Amniotic epithelial cell (primary cell): ENCODE results near the gene NR2F1-AS1.
"Not testable (repeated sequence)": the region's sequence is repeated elsewhere in the genome, so short reads cannot be mapped to it uniquely, and the experiment has no call there.

Source experiments
- DNase-seq: peaks from one replicate; pipeline ENCODE4 v3.0.0-alpha.2; 2010; ENCODE audit warnings: low read depth

NR2F1-AS1 gene

GRCh38 chr5:93428868-93429267, 152.2 kb downstream of the NR2F1-AS1 start:
- DNase-seq = peak; percentile 45

GRCh38 chr5:93427316-93427715, 153.7 kb downstream of the NR2F1-AS1 start:
- DNase-seq = no peak

- DNase-seq = no peak
These were observed 155.9 kb downstream of the NR2F1-AS1 start for GRCh38 chr5:93425096-93425495.

- no peak for DNase-seq
These were observed 157.7 kb downstream of the NR2F1-AS1 start for GRCh38 chr5:93423300-93423699.

GRCh38 chr5:93422652-93423280, 158.3 kb downstream of the NR2F1-AS1 start:
- DNase-seq = no peak

GRCh38 chr5:93421987-93422401, 159.0 kb downstream of the NR2F1-AS1 start:
- DNase-seq = no peak

- no peak for DNase-seq
These were observed 159.6 kb downstream of the NR2F1-AS1 start for GRCh38 chr5:93421468-93421867.

GRCh38 chr5:93417490-93417889, 163.5 kb downstream of the NR2F1-AS1 start:
- DNase-seq = no peak

- no peak for DNase-seq
These were observed 165.2 kb downstream of the NR2F1-AS1 start for GRCh38 chr5:93415819-93416218.

- DNase-seq = no peak
These were observed 169.3 kb downstream of the NR2F1-AS1 start for GRCh38 chr5:93411716-93412115.

GRCh38 chr5:93409691-93410090, 171.3 kb downstream of the NR2F1-AS1 start:
- no peak for DNase-seq

- no peak for DNase-seq
These were observed 173.6 kb downstream of the NR2F1-AS1 start for GRCh38 chr5:93407454-93407853.

GRCh38 chr5:93406971-93407401, 174.0 kb downstream of the NR2F1-AS1 start:
- no peak for DNase-seq

GRCh38 chr5:93404246-93404645, 176.8 kb downstream of the NR2F1-AS1 start:
- peak; percentile 70 for DNase-seq

GRCh38 chr5:93403141-93403928, 177.7 kb downstream of the NR2F1-AS1 start:
- DNase-seq = no peak

- no peak for DNase-seq
These were observed 178.6 kb downstream of the NR2F1-AS1 start for GRCh38 chr5:93402451-93402850.

- DNase-seq = no peak
These were observed 179.3 kb downstream of the NR2F1-AS1 start for GRCh38 chr5:93401634-93402213.

GRCh38 chr5:93399675-93400074, 181.3 kb downstream of the NR2F1-AS1 start:
- DNase-seq = no peak

GRCh38 chr5:93395971-93396379, 185.0 kb downstream of the NR2F1-AS1 start:
- DNase-seq = peak; percentile 68

- DNase-seq = peak; percentile 8
These were observed 186.0 kb downstream of the NR2F1-AS1 start for GRCh38 chr5:93395010-93395409.

- DNase-seq = no peak
These were observed 186.7 kb downstream of the NR2F1-AS1 start for GRCh38 chr5:93394301-93394700.

- DNase-seq = not testable (repeated sequence)
These were observed 189.8 kb downstream of the NR2F1-AS1 start for GRCh38 chr5:93391169-93391568.

- peak; percentile 52 for DNase-seq
These were observed 195.4 kb downstream of the NR2F1-AS1 start for GRCh38 chr5:93385655-93386054.
